GM23248 (cell line): ENCODE results near the gene CEMIP2.

ENCODE experiments used
- EZH2 ChIP-seq: fragments of 200-600 bp; sonication (generic); IDR thresholded peaks from 2 replicates; pipeline ENCODE4 v1.6.1; 2018; ENCODE audit warnings: antibody characterized with exemption, mild to moderate bottlenecking; ENCODE audit not compliant: insufficient read depth, poor library complexity, severe bottlenecking
- EZH2phosphoT487 ChIP-seq: fragments of 200-600 bp; sonication (generic); IDR thresholded peaks from 2 replicates; pipeline ENCODE4 v1.6.1; 2018; ENCODE audit warnings: antibody characterized with exemption, moderate library complexity, mild to moderate bottlenecking, low read depth; ENCODE audit not compliant: insufficient read depth

GRCh38 chr9:71678999-71679398 lies 89.3 kb downstream of the CEMIP2 start:
- TF ChIP-seq EZH2phosphoT487, result no peak
- no peak for TF ChIP-seq EZH2
